GM23338 (cell line): Measurements from ENCODE around the gene ANXA3. TPM values are rescaled to one million over a fixed set of nuclear protein-coding genes. Genes with fewer than 3 reads are reported as not detected.
A peak's percentile ranks its signal among the peaks of the same experiment; 100 is the strongest.

ENCODE experiments used
- ATAC-seq: fragments of 200-7000 bp; cut with Tn5 transposase; 3 replicates; pipeline ENCODE4 v1.9.1; 2020
- DNase-seq: peaks from one replicate; pipeline ENCODE4 v3.0.0-alpha.2; 2015; ENCODE audit warnings: low spot score
- H2AFZ ChIP-seq: fragments of 200-600 bp; sonication (generic); 2 replicates; pipeline ENCODE4 v1.8.0; 2016; ENCODE audit warnings: antibody characterized with exemption, mild to moderate bottlenecking, moderate library complexity
- H3F3A ChIP-seq: fragments of 200-600 bp; sonication (generic); replicated peaks from 2 replicates; pipeline ENCODE4 v1.8.0; 2017; ENCODE audit warnings: antibody characterized with exemption, mixed run types, low read depth
- H3K27ac ChIP-seq: fragments of 200-600 bp; sonication (generic); 2 replicates; pipeline ENCODE4 v1.6.1; 2016; ENCODE audit warnings: low read depth
- H3K27me3 ChIP-seq: fragments of 200-600 bp; sonication (generic); 2 replicates; pipeline ENCODE4 v1.8.0; 2016; ENCODE audit warnings: mild to moderate bottlenecking, mixed run types, moderate library complexity; ENCODE audit not compliant: insufficient read depth
- H3K36me3 ChIP-seq: fragments of 200-600 bp; sonication (generic); 2 replicates; pipeline ENCODE4 v1.8.0; 2016; ENCODE audit warnings: mild to moderate bottlenecking; ENCODE audit not compliant: insufficient read depth
- H3K4me1 ChIP-seq: fragments of 200-600 bp; sonication (generic); 2 replicates; pipeline ENCODE4 v1.8.0; 2016; ENCODE audit warnings: mild to moderate bottlenecking, moderate library complexity; ENCODE audit not compliant: insufficient read depth
- H3K4me2 ChIP-seq: fragments of 200-600 bp; sonication (generic); 2 replicates; pipeline ENCODE4 v1.7.1; 2017; ENCODE audit warnings: mixed run types
- H3K4me3 ChIP-seq: fragments of 200-600 bp; sonication (generic); 2 replicates; pipeline ENCODE4 v1.6.1; 2016; ENCODE audit warnings: mixed run types
- H3K79me2 ChIP-seq: fragments of 200-600 bp; sonication (generic); replicated peaks from 2 replicates; pipeline ENCODE4 v1.8.0; 2017; ENCODE audit warnings: mild to moderate bottlenecking; ENCODE audit not compliant: insufficient read depth
- H3K9me2 ChIP-seq: fragments of 200-600 bp; sonication (generic); 2 replicates; pipeline ENCODE4 v1.8.0; 2017; ENCODE audit not compliant: insufficient read depth
- H4K20me1 ChIP-seq: fragments of 200-600 bp; sonication (generic); replicated peaks from 2 replicates; pipeline ENCODE4 v1.8.0; 2017; ENCODE audit warnings: mild to moderate bottlenecking; ENCODE audit not compliant: insufficient read depth
- H3K27ac Mint-ChIP-seq: 2 replicates; pipeline ENCODE4 v1.8.0; 2020; ENCODE audit warnings: inconsistent platforms, mild to moderate bottlenecking, moderate library complexity, mixed read lengths
- H3K27me3 Mint-ChIP-seq: 3 replicates; pipeline ENCODE4 v1.8.0; 2022; ENCODE audit warnings: low read depth, mild to moderate bottlenecking, moderate library complexity, mixed read lengths, inconsistent platforms; ENCODE audit not compliant: insufficient read depth, poor library complexity
- H3K36me3 Mint-ChIP-seq: 3 replicates; pipeline ENCODE4 v1.8.0; 2021; ENCODE audit warnings: low read depth, mild to moderate bottlenecking, inconsistent platforms, moderate library complexity, mixed read lengths
- H3K4me1 Mint-ChIP-seq: 3 replicates; pipeline ENCODE4 v1.8.0; 2020; ENCODE audit warnings: mild to moderate bottlenecking, inconsistent platforms, mixed read lengths
- H3K4me3 Mint-ChIP-seq: 3 replicates; pipeline ENCODE4 v1.8.0; 2021; ENCODE audit warnings: moderate library complexity, mild to moderate bottlenecking, inconsistent platforms, mixed read lengths
- H3K9me3 Mint-ChIP-seq: 3 replicates; pipeline ENCODE4 v1.8.0; 2020; ENCODE audit warnings: moderate library complexity, mild to moderate bottlenecking, inconsistent platforms, mixed read lengths
- CREB1 ChIP-seq: fragments of 250-450 bp; sonication (Bioruptor Pico); IDR thresholded peaks from 2 replicates; pipeline ENCODE4 v1.5.0; 2020; ENCODE audit warnings: low read depth, mild to moderate bottlenecking, moderate library complexity
- CTCF ChIP-seq, 2 experiments: fragments of 200-600 bp in 1 of 2; sonication (generic) in 1 of 2; conservative IDR thresholded peaks; 2 replicates each; pipeline versions ENCODE4 v1.5.1 to v1.6.1; 2016 to 2017; ENCODE audit warnings: antibody characterized with exemption in 2 of 2, low read depth in 2 of 2, mild to moderate bottlenecking in 2 of 2, moderate library complexity in 1 of 2
- ETS1 ChIP-seq: IDR thresholded peaks from 2 replicates; pipeline ENCODE4 v1.6.1; 2016; ENCODE audit warnings: antibody characterized with exemption
- EZH2 ChIP-seq: fragments of 200-600 bp; sonication (generic); IDR thresholded peaks from one replicate; pipeline ENCODE4 v1.8.0; 2017; ENCODE audit warnings: antibody characterized with exemption, mild to moderate bottlenecking, low read depth; ENCODE audit not compliant: unreplicated experiment
- EZH2phosphoT487 ChIP-seq: fragments of 200-600 bp; sonication (generic); IDR thresholded peaks from one replicate; pipeline ENCODE4 v1.8.1; 2018; ENCODE audit warnings: antibody characterized with exemption; ENCODE audit not compliant: unreplicated experiment
- JUNB ChIP-seq: IDR thresholded peaks from one replicate; pipeline ENCODE4 v1.6.1; 2016; ENCODE audit warnings: antibody characterized with exemption; ENCODE audit not compliant: unreplicated experiment
- NANOG ChIP-seq: IDR thresholded peaks from 2 replicates; pipeline ENCODE4 v1.6.1; 2016; ENCODE audit warnings: antibody characterized with exemption, borderline replicate concordance
- POLR2AphosphoS5 ChIP-seq: IDR thresholded peaks from 2 replicates; pipeline ENCODE4 v1.6.1; 2016; ENCODE audit warnings: antibody characterized with exemption, low read depth
- REST ChIP-seq: IDR thresholded peaks from one replicate; pipeline ENCODE4 v1.6.1; 2018; ENCODE audit warnings: antibody characterized with exemption; ENCODE audit not compliant: unreplicated experiment
- STAT1 ChIP-seq: IDR thresholded peaks from one replicate; pipeline ENCODE4 v1.6.1; 2016; ENCODE audit warnings: antibody characterized with exemption; ENCODE audit not compliant: unreplicated experiment
- ZNF114 ChIP-seq: fragments of 250-450 bp; sonication (Bioruptor Pico); IDR thresholded peaks from 2 replicates; pipeline ENCODE4 v1.5.0; 2020; ENCODE audit warnings: mild to moderate bottlenecking, moderate library complexity
- ZNF331 ChIP-seq: fragments of 250-450 bp; sonication (Bioruptor Pico); IDR thresholded peaks from 2 replicates; pipeline ENCODE4 v1.5.0; 2020; ENCODE audit warnings: low read depth, mild to moderate bottlenecking, moderate library complexity
- polyA plus RNA-seq: library from polyadenylated mRNA; unstranded; fragments of >200 nt; fragmentation: Nextera tagmentation; extraction: Ambion mirVana; gene quantifications from 2 replicates; pipeline ENCODE4 v1.2.1, GENCODE V29; 2016
- total RNA-seq: library from RNA; depleted of rRNA; stranded (reverse); fragments of >200 nt; shearing (Covaris generic); gene quantifications from 2 replicates; pipeline ENCODE4 v1.2.3, GENCODE V29; 2014

ANXA3 gene
- total and polyA plus RNA-seq, 2 experiments from 2014 or later = 20.3 to 31.5 TPM

- TF ChIP-seq REST (no peak), EZH2 (no peak), NANOG (no peak), POLR2AphosphoS5 (no peak), ZNF114 (CRISPR knock-in tag) (no peak), STAT1 (no peak), EZH2phosphoT487 (no peak), ETS1 (no peak), ZNF331 (CRISPR knock-in tag) (no peak), CREB1 (CRISPR knock-in tag) (no peak), JUNB (no peak)
These were observed 16.0 kb downstream of the ANXA3 start (continued) for GRCh38 chr4:78567500-78568060.

GRCh38 chr4:78568640-78569305 lies 17.2 kb downstream of the ANXA3 start:
- H2AFZ ChIP-seq = no peak overlapping the region
- H4K20me1 ChIP-seq = no peaks in the 10 kb centered on the region
- no peaks in the 10 kb centered on the region for H3K36me3 ChIP-seq
- H3K4me3 ChIP-seq = no peak overlapping the region
- H3K79me2 ChIP-seq = no peaks in the 10 kb centered on the region
- H3K36me3 Mint-ChIP-seq = no peaks in the 10 kb centered on the region
- H3K9me3 Mint-ChIP-seq = no peaks in the 10 kb centered on the region
- H3K9me2 ChIP-seq = no peaks in the 10 kb centered on the region
- ATAC-seq (no peak), DNase-seq (no peak)
- no peaks in the 10 kb centered on the region for H3K27me3 ChIP-seq
- peaks cover 39% of the 10 kb centered on the region for H3K4me1 Mint-ChIP-seq
- no peak overlapping the region for H3K4me2 ChIP-seq
- no peaks in the 10 kb centered on the region for H3F3A ChIP-seq
- H3K4me3 Mint-ChIP-seq = no peak overlapping the region
- H3K27ac Mint-ChIP-seq = no peak overlapping the region
- peaks cover 5% of the 10 kb centered on the region for H3K27me3 Mint-ChIP-seq
- peak overlapping the region; percentile 61; the same call in 1 of the 2 replicates for H3K27ac ChIP-seq
- H3K4me1 ChIP-seq = peaks cover 20% of the 10 kb centered on the region
- peak in 1 of 2 experiments; percentile 54; a peak in 2 of 4 replicates for TF ChIP-seq CTCF (conservative IDR thresholded peaks at IDR 0.05; ENCODE audit: low read depth in 2 of 2)
- no peak for TF ChIP-seq CREB1 (CRISPR knock-in tag)
- no peak for TF ChIP-seq NANOG
- no peak for TF ChIP-seq STAT1
- TF ChIP-seq EZH2 = no peak
- no peak for TF ChIP-seq ZNF331 (CRISPR knock-in tag)
- TF ChIP-seq JUNB = no peak
